ENCODE measurements around the gene BEST3.
A peak's percentile ranks its signal among the peaks of the same experiment; 100 is the strongest.

BEST3 gene

GRCh38 chr12:69645031-69645430, 54.1 kb downstream of the BEST3 start:
- Histone ChIP-seq H3K27me3 (replicated peaks; ENCODE audit: control insufficient read depth, insufficient read depth, low read length) (no peaks in the 10 kb centered on the region), H3K9me3 (ENCODE audit: control insufficient read depth, low read length) (no peaks in the 10 kb centered on the region), H3K4me3 (ENCODE audit: low read length) (no peak overlapping the region), H3K36me3 (ENCODE audit: control insufficient read depth, insufficient read depth, low read length, severe bottlenecking) (no peaks in the 10 kb centered on the region), H3K9ac (ENCODE audit: low read length) (no peak overlapping the region), H3K4me1 (ENCODE audit: control insufficient read depth, insufficient read depth, low read length) (peaks cover 21% of the 10 kb centered on the region)
- DNase-seq (ENCODE audit: low read depth), result no peak

- Histone ChIP-seq H3K9me3 (ENCODE audit: control insufficient read depth, low read length) (no peaks in the 10 kb centered on the region), H3K36me3 (ENCODE audit: control insufficient read depth, insufficient read depth, low read length, severe bottlenecking) (no peaks in the 10 kb centered on the region), H3K4me3 (ENCODE audit: low read length) (no peak overlapping the region), H3K27me3 (replicated peaks; ENCODE audit: control insufficient read depth, insufficient read depth, low read length) (no peaks in the 10 kb centered on the region), H3K9ac (ENCODE audit: low read length) (no peak overlapping the region), H3K4me1 (ENCODE audit: control insufficient read depth, insufficient read depth, low read length) (peaks cover 21% of the 10 kb centered on the region)
- no peak for DNase-seq (ENCODE audit: low read depth)
Measured at GRCh38 chr12:69644511-69644910, 54.6 kb downstream of the BEST3 start.

DNA sequence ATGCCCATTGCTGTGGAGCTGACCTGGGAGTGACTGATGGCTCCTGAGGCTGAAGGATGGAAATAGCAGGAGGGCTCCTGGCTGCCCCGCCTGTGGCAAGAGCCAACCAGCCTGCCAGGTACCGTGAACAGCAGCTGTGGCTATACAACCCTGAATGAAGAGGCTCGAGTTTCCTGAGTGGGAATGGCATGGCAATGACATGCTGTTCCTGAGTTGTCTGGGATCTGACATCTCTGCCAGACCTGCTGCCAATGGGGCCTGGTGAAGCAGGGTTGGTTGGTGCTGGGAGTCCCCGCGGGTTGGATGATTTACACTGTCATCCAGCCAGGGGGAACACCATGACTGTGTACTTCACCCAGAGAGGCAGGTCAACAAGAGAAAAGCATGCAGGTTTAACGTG, 56.6 kb downstream of the BEST3 start:
- H3K36me3 ChIP-seq (ENCODE audit: control insufficient read depth, insufficient read depth, low read length, severe bottlenecking), result no peaks in the 10 kb centered on the region
- no peak overlapping the region for H3K9ac ChIP-seq (ENCODE audit: low read length)
- H3K4me1 ChIP-seq (ENCODE audit: control insufficient read depth, insufficient read depth, low read length), result peaks cover 11% of the 10 kb centered on the region
- H3K9me3 ChIP-seq (ENCODE audit: control insufficient read depth, low read length), result no peaks in the 10 kb centered on the region
- H3K27me3 ChIP-seq (replicated peaks; ENCODE audit: control insufficient read depth, insufficient read depth, low read length), result no peaks in the 10 kb centered on the region
- DNase-seq (ENCODE audit: low read depth), result no peak
- H3K4me3 ChIP-seq (ENCODE audit: low read length), result no peak overlapping the region

- Histone ChIP-seq H3K4me1 (ENCODE audit: control insufficient read depth, insufficient read depth, low read length) (peaks cover 11% of the 10 kb centered on the region), H3K9ac (ENCODE audit: low read length) (no peak overlapping the region), H3K4me3 (ENCODE audit: low read length) (no peak overlapping the region), H3K27me3 (replicated peaks; ENCODE audit: control insufficient read depth, insufficient read depth, low read length) (no peaks in the 10 kb centered on the region), H3K36me3 (ENCODE audit: control insufficient read depth, insufficient read depth, low read length, severe bottlenecking) (no peaks in the 10 kb centered on the region), H3K9me3 (ENCODE audit: control insufficient read depth, low read length) (no peaks in the 10 kb centered on the region)
- no peak for DNase-seq (ENCODE audit: low read depth)
Measured at GRCh38 chr12:69641546-69641945, 57.6 kb downstream of the BEST3 start.

DNA sequence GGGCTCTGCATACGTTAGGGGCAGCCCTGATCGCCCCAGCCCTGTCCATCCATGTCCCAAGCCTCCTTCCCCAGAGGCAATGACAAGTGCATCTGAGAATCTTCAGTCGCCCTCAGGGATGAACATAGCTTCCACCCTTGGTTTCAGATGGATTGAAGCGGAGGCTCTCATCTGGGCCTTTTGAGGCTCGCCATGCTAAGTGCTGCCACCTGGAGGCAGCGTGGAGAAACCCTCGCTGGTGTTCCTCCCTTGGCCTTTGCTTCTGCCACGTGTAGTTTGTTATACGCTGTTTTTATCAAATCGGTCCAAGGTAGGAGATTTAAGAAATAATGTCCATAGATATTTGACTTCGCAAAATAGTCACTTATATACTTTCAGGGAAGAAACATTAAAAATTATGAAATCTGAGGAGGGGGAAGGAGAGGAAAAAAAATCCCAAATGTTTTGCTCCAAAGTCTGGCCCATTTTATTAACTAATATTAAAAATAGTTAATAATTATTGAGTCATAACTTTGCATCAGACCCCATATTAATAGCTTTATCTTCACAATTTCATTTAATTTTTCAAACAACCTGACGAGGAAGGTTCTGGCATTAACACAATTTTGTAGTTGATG, 59.6 kb downstream of the BEST3 start:
- Histone ChIP-seq H3K36me3 (ENCODE audit: control insufficient read depth, insufficient read depth, low read length, severe bottlenecking) (no peaks in the 10 kb centered on the region), H3K4me1 (ENCODE audit: control insufficient read depth, insufficient read depth, low read length) (peaks cover 2% of the 10 kb centered on the region), H3K4me3 (ENCODE audit: low read length) (no peak overlapping the region), H3K9me3 (ENCODE audit: control insufficient read depth, low read length) (no peaks in the 10 kb centered on the region), H3K27me3 (replicated peaks; ENCODE audit: control insufficient read depth, insufficient read depth, low read length) (no peaks in the 10 kb centered on the region), H3K9ac (ENCODE audit: low read length) (no peak overlapping the region)
- DNase-seq (ENCODE audit: low read depth), result peak; percentile 84

- Histone ChIP-seq H3K9me3 (ENCODE audit: control insufficient read depth, low read length) (no peaks in the 10 kb centered on the region), H3K27me3 (replicated peaks; ENCODE audit: control insufficient read depth, insufficient read depth, low read length) (no peaks in the 10 kb centered on the region), H3K9ac (ENCODE audit: low read length) (no peak overlapping the region), H3K4me3 (ENCODE audit: low read length) (no peak overlapping the region), H3K36me3 (ENCODE audit: control insufficient read depth, insufficient read depth, low read length, severe bottlenecking) (no peaks in the 10 kb centered on the region), H3K4me1 (ENCODE audit: control insufficient read depth, insufficient read depth, low read length) (no peaks in the 10 kb centered on the region)
- no peak for DNase-seq (ENCODE audit: low read depth)
Measured at GRCh38 chr12:69633061-69633460, 66.0 kb downstream of the BEST3 start.

- peaks cover 4% of the 10 kb centered on the region for H3K27me3 ChIP-seq (replicated peaks; ENCODE audit: control insufficient read depth, insufficient read depth, low read length)
- no peak overlapping the region for H3K4me3 ChIP-seq (ENCODE audit: low read length)
- no peaks in the 10 kb centered on the region for H3K9me3 ChIP-seq (ENCODE audit: control insufficient read depth, low read length)
- no peaks in the 10 kb centered on the region for H3K36me3 ChIP-seq (ENCODE audit: control insufficient read depth, insufficient read depth, low read length, severe bottlenecking)
- H3K4me1 ChIP-seq (ENCODE audit: control insufficient read depth, insufficient read depth, low read length), result no peaks in the 10 kb centered on the region
- H3K9ac ChIP-seq (ENCODE audit: low read length), result no peak overlapping the region
- no peak for DNase-seq (ENCODE audit: low read depth)
Measured at GRCh38 chr12:69630191-69630590, 68.9 kb downstream of the BEST3 start.

GRCh38 chr12:69627501-69627900, 71.6 kb downstream of the BEST3 start:
- Histone ChIP-seq H3K36me3 (ENCODE audit: control insufficient read depth, insufficient read depth, low read length, severe bottlenecking) (no peaks in the 10 kb centered on the region), H3K9me3 (ENCODE audit: control insufficient read depth, low read length) (no peaks in the 10 kb centered on the region), H3K4me3 (ENCODE audit: low read length) (no peak overlapping the region), H3K27me3 (replicated peaks; ENCODE audit: control insufficient read depth, insufficient read depth, low read length) (peaks cover 4% of the 10 kb centered on the region), H3K4me1 (ENCODE audit: control insufficient read depth, insufficient read depth, low read length) (no peaks in the 10 kb centered on the region), H3K9ac (ENCODE audit: low read length) (no peak overlapping the region)
- DNase-seq (ENCODE audit: low read depth), result no peak

GRCh38 chr12:69623970-69624369, 75.1 kb downstream of the BEST3 start:
- no peak overlapping the region for H3K4me3 ChIP-seq (ENCODE audit: low read length)
- peaks cover 4% of the 10 kb centered on the region for H3K27me3 ChIP-seq (replicated peaks; ENCODE audit: control insufficient read depth, insufficient read depth, low read length)
- no peak for DNase-seq (ENCODE audit: low read depth)
- no peaks in the 10 kb centered on the region for H3K9me3 ChIP-seq (ENCODE audit: control insufficient read depth, low read length)
- no peaks in the 10 kb centered on the region for H3K36me3 ChIP-seq (ENCODE audit: control insufficient read depth, insufficient read depth, low read length, severe bottlenecking)
- no peak overlapping the region for H3K9ac ChIP-seq (ENCODE audit: low read length)
- peaks cover 4% of the 10 kb centered on the region for H3K4me1 ChIP-seq (ENCODE audit: control insufficient read depth, insufficient read depth, low read length)

GRCh38 chr12:69621551-69621950, 77.6 kb downstream of the BEST3 start:
- no peaks in the 10 kb centered on the region for H3K36me3 ChIP-seq (ENCODE audit: control insufficient read depth, insufficient read depth, low read length, severe bottlenecking)
- H3K9me3 ChIP-seq (ENCODE audit: control insufficient read depth, low read length), result no peaks in the 10 kb centered on the region

DNA sequence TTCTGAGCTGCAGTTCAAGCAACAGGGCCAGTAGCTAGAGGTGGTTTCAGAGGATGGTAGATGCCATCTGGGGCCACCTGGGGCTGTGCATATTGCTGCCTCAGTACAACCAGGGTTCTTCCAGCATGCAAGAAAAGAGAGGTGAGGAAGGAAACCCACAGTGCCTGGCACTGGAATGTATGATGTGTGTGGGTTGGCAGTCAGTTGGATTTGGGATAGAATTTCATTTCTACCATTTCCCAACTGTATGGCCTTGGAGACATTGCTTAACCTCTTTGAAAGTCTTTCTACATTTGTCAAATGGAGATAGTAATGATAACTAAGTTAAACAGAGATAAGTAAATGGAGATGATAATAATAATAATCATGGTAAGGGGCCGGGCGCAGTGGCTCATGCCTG, 78.2 kb downstream of the BEST3 start:
- Histone ChIP-seq H3K27me3 (replicated peaks; ENCODE audit: control insufficient read depth, insufficient read depth, low read length) (peaks cover 6% of the 10 kb centered on the region), H3K36me3 (ENCODE audit: control insufficient read depth, insufficient read depth, low read length, severe bottlenecking) (no peaks in the 10 kb centered on the region), H3K4me1 (ENCODE audit: control insufficient read depth, insufficient read depth, low read length) (peaks cover 4% of the 10 kb centered on the region), H3K9ac (ENCODE audit: low read length) (no peak overlapping the region), H3K4me3 (ENCODE audit: low read length) (no peak overlapping the region), H3K9me3 (ENCODE audit: control insufficient read depth, low read length) (no peaks in the 10 kb centered on the region)
- no peak for DNase-seq (ENCODE audit: low read depth)

More at GRCh38 chr12:69621551-69621950, 77.6 kb downstream of the BEST3 start:
- no peak overlapping the region for H3K4me3 ChIP-seq (ENCODE audit: low read length)
- DNase-seq (ENCODE audit: low read depth), result no peak
- H3K27me3 ChIP-seq (replicated peaks; ENCODE audit: control insufficient read depth, insufficient read depth, low read length), result peaks cover 4% of the 10 kb centered on the region
- H3K4me1 ChIP-seq (ENCODE audit: control insufficient read depth, insufficient read depth, low read length), result peaks cover 4% of the 10 kb centered on the region
- no peak overlapping the region for H3K9ac ChIP-seq (ENCODE audit: low read length)

DNA sequence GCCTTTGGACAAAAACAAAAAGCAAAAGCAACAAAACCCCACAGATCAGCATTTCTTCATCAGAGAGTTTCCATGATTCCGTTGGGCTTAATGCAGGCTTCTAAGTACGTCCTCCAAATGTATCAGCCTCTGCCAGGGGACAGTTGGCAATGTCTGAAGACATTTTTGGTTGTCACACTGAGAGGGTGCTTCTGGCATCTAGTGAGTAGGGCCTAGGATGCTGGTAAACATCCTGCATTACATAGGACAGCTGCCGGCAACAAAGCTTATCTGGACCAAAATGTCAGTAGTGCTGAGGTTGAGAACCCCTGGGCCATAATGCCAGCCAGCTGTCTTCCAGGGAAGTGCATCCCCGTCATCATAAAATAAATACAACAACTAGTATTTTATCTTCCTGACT, 79.0 kb downstream of the BEST3 start:
- no peaks in the 10 kb centered on the region for H3K9me3 ChIP-seq (ENCODE audit: control insufficient read depth, low read length)
- no peak for DNase-seq (ENCODE audit: low read depth)
- H3K4me1 ChIP-seq (ENCODE audit: control insufficient read depth, insufficient read depth, low read length), result peaks cover 4% of the 10 kb centered on the region
- no peak overlapping the region for H3K9ac ChIP-seq (ENCODE audit: low read length)
- peaks cover 2% of the 10 kb centered on the region for H3K27me3 ChIP-seq (replicated peaks; ENCODE audit: control insufficient read depth, insufficient read depth, low read length)
- no peaks in the 10 kb centered on the region for H3K36me3 ChIP-seq (ENCODE audit: control insufficient read depth, insufficient read depth, low read length, severe bottlenecking)
- no peak overlapping the region for H3K4me3 ChIP-seq (ENCODE audit: low read length)

All from adipocyte (in vitro differentiated cells).